ENCODE data around the gene SPIRE1.

DNA sequence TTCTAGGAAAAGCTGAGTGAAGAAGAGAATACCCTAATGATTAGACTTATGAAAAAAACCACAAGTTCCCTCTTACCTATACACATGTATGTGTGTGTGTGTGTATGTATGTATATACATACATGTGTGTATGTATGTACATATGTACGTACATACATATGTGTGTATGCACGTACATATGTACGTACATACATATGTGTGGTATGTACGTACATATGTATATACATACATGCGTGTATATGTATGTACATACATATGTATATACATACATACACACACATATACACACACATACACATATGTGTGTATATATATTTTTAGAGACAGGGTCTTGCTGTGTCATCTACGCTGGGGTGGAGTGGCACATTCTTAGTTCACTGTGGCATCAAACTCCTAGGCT, 196.6 kb downstream of the SPIRE1 start:
- TF ChIP-seq GATA2 (IDR thresholded peaks at IDR 0.05; ENCODE audit: low read depth, low read length): no peak
- no peak for TF ChIP-seq GATA3 (IDR thresholded peaks at IDR 0.05; ENCODE audit: low read depth, low read length)
